ENCODE results near the gene NOA1.
A peak's percentile ranks its signal among the peaks of the same experiment; 100 is the strongest.
"Not testable (repeated sequence)": the region's sequence is repeated elsewhere in the genome, so short reads cannot be mapped to it uniquely, and the experiment has no call there.

The NOA1 gene

DNA sequence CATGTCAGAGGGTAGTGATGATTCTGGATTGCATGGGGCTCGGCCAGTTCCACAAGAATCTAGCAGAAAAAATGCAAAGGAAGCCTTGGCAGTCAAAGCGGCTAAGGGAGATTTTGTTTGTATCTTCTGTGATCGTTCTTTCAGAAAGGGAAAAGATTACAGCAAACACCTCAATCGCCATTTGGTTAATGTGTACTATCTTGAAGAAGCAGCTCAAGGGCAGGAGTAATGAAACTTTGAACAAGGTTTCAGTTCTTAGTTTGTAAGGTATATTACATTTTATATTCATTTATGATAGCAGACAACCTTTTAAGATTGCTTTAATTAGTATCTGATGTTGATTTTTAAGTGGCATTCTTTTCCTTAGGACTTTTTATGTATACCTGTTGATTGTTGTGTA lies 45.5 kb downstream of the NOA1 start:
- peaks cover 32% of the 10 kb centered on the region for H3K79me1 ChIP-seq (replicated peaks; ENCODE audit: low read length, poor library complexity, severe bottlenecking)
- H2BK12ac ChIP-seq (ENCODE audit: low read length in 2 of 2): no peak overlapping the region
- no peak overlapping the region for H2BK120ac ChIP-seq (ENCODE audit: low read depth, low read length)
- no peak overlapping the region for H3K14ac ChIP-seq (ENCODE audit: low read length in 2 of 2)
- H2AK5ac ChIP-seq (ENCODE audit: low read length, severe bottlenecking): no peak overlapping the region
- no peak overlapping the region for H4K91ac ChIP-seq (ENCODE audit: low read length)
- H2BK15ac ChIP-seq (ENCODE audit: low read depth, poor library complexity, severe bottlenecking): no peak overlapping the region
- no peak overlapping the region for H3K27ac ChIP-seq (ENCODE audit: low read length, poor library complexity, severe bottlenecking)
- H3K27me3 ChIP-seq (ENCODE audit: control insufficient read depth in 1 of 2, insufficient read depth in 1 of 2, low read length in 2 of 2): no peaks in the 10 kb centered on the region
- H3K18ac ChIP-seq (ENCODE audit: low read depth in 1 of 2, low read length in 2 of 2): no peak overlapping the region
- no peak overlapping the region for H3K4me2 ChIP-seq (ENCODE audit: low read length, poor library complexity, severe bottlenecking)
- H4K8ac ChIP-seq (ENCODE audit: low read length): no peak overlapping the region
- no peak overlapping the region for H2BK5ac ChIP-seq (ENCODE audit: low read depth, low read length, poor library complexity, severe bottlenecking)
- no peak overlapping the region for H3K23ac ChIP-seq (ENCODE audit: low read length in 2 of 2)
- 93% methylated on average over 4 of the region's 4 CpGs for WGBS
- peaks cover 26 to 46% of the 10 kb centered on the region in 2 experiments for H3K36me3 ChIP-seq (ENCODE audit: control insufficient read depth in 1 of 2, insufficient read depth in 2 of 2, low read depth in 1 of 2, low read length in 2 of 2)
- no peak overlapping the region for H3K9ac ChIP-seq (ENCODE audit: low read length)
- H3K9me3 ChIP-seq (ENCODE audit: control insufficient read depth, low read length): no peaks in the 10 kb centered on the region
- no peak for DNase-seq
- H3K4me3 ChIP-seq (ENCODE audit: insufficient read depth in 1 of 2, low read depth in 1 of 2, low read length in 2 of 2): no peak overlapping the region
- no peak overlapping the region for H3K4ac ChIP-seq (ENCODE audit: low read depth in 1 of 2, low read length in 2 of 2)
- peaks cover 2% of the 10 kb centered on the region for H3K4me1 ChIP-seq (ENCODE audit: control insufficient read depth, insufficient read depth, low read depth, low read length)
- no peak overlapping the region for H2AFZ ChIP-seq (ENCODE audit: low read depth, low read length)

- 94% methylated on average over 7 of the region's 7 CpGs for WGBS
These were observed 46.8 kb downstream of the NOA1 start for GRCh38 chr4:56930638-56931037.

GRCh38 chr4:56927196-56927595 lies 50.2 kb downstream of the NOA1 start:
- Histone ChIP-seq H3K4me1 (ENCODE audit: control insufficient read depth, insufficient read depth, low read depth, low read length) (peaks cover 2% of the 10 kb centered on the region), H2BK5ac (ENCODE audit: low read depth, low read length, poor library complexity, severe bottlenecking) (no peak overlapping the region), H3K14ac (ENCODE audit: low read length in 2 of 2) (no peak overlapping the region), H3K27ac (ENCODE audit: low read length, poor library complexity, severe bottlenecking) (no peak overlapping the region), H3K4ac (ENCODE audit: low read depth in 1 of 2, low read length in 2 of 2) (no peak overlapping the region), H3K18ac (ENCODE audit: low read depth in 1 of 2, low read length in 2 of 2) (no peak overlapping the region), H4K8ac (ENCODE audit: low read length) (no peak overlapping the region), H3K9me3 (ENCODE audit: control insufficient read depth, low read length) (no peaks in the 10 kb centered on the region), H2AK5ac (ENCODE audit: low read length, severe bottlenecking) (no peak overlapping the region), H3K36me3 (ENCODE audit: control insufficient read depth in 1 of 2, insufficient read depth in 2 of 2, low read depth in 1 of 2, low read length in 2 of 2) (peaks cover 28 to 56% of the 10 kb centered on the region in 2 experiments), H3K23ac (ENCODE audit: low read length in 2 of 2) (no peak overlapping the region), H3K4me3 (ENCODE audit: insufficient read depth in 1 of 2, low read depth in 1 of 2, low read length in 2 of 2) (no peak overlapping the region), H2BK15ac (ENCODE audit: low read depth, poor library complexity, severe bottlenecking) (no peak overlapping the region), H2BK12ac (ENCODE audit: low read length in 2 of 2) (no peak overlapping the region), H4K91ac (ENCODE audit: low read length) (no peak overlapping the region), H2BK120ac (ENCODE audit: low read depth, low read length) (no peak overlapping the region), H3K4me2 (ENCODE audit: low read length, poor library complexity, severe bottlenecking) (no peak overlapping the region), H2AFZ (ENCODE audit: low read depth, low read length) (no peak overlapping the region), H3K79me1 (replicated peaks; ENCODE audit: low read length, poor library complexity, severe bottlenecking) (peaks cover 42% of the 10 kb centered on the region), H3K27me3 (ENCODE audit: control insufficient read depth in 1 of 2, insufficient read depth in 1 of 2, low read length in 2 of 2) (no peaks in the 10 kb centered on the region), H3K9ac (ENCODE audit: low read length) (no peak overlapping the region)
- 100% methylated on average over 1 of the region's 2 CpGs for whole genome bisulfite sequencing
- DNase-seq: no peak

More at GRCh38 chr4:56930638-56931037, 46.8 kb downstream of the NOA1 start:
- Histone ChIP-seq H3K36me3 (ENCODE audit: control insufficient read depth in 1 of 2, insufficient read depth in 2 of 2, low read depth in 1 of 2, low read length in 2 of 2) (peaks cover 21 to 46% of the 10 kb centered on the region in 2 experiments), H3K4me2 (ENCODE audit: low read length, poor library complexity, severe bottlenecking) (no peak overlapping the region), H2AFZ (ENCODE audit: low read depth, low read length) (no peak overlapping the region), H3K14ac (ENCODE audit: low read length in 2 of 2) (no peak overlapping the region), H2AK5ac (ENCODE audit: low read length, severe bottlenecking) (no peak overlapping the region), H3K23ac (ENCODE audit: low read length in 2 of 2) (no peak overlapping the region), H3K18ac (ENCODE audit: low read depth in 1 of 2, low read length in 2 of 2) (no peak overlapping the region), H3K27ac (ENCODE audit: low read length, poor library complexity, severe bottlenecking) (no peak overlapping the region), H3K4me3 (ENCODE audit: insufficient read depth in 1 of 2, low read depth in 1 of 2, low read length in 2 of 2) (no peak overlapping the region), H2BK5ac (ENCODE audit: low read depth, low read length, poor library complexity, severe bottlenecking) (no peak overlapping the region), H3K9ac (ENCODE audit: low read length) (no peak overlapping the region), H3K79me1 (replicated peaks; ENCODE audit: low read length, poor library complexity, severe bottlenecking) (peaks cover 33% of the 10 kb centered on the region), H3K4ac (ENCODE audit: low read depth in 1 of 2, low read length in 2 of 2) (no peak overlapping the region), H2BK12ac (ENCODE audit: low read length in 2 of 2) (no peak overlapping the region), H3K9me3 (ENCODE audit: control insufficient read depth, low read length) (no peaks in the 10 kb centered on the region), H4K8ac (ENCODE audit: low read length) (peak overlapping the region; percentile 37), H3K27me3 (ENCODE audit: control insufficient read depth in 1 of 2, insufficient read depth in 1 of 2, low read length in 2 of 2) (no peaks in the 10 kb centered on the region), H2BK15ac (ENCODE audit: low read depth, poor library complexity, severe bottlenecking) (no peak overlapping the region), H2BK120ac (ENCODE audit: low read depth, low read length) (no peak overlapping the region), H3K4me1 (ENCODE audit: control insufficient read depth, insufficient read depth, low read depth, low read length) (no peaks in the 10 kb centered on the region), H4K91ac (ENCODE audit: low read length) (peak overlapping the region; percentile 72)
- no peak for DNase-seq

GRCh38 chr4:56914977-56915376 lies 62.4 kb downstream of the NOA1 start:
- not testable (repeated sequence) for H3K9ac ChIP-seq (ENCODE audit: low read length); H3K23ac ChIP-seq (ENCODE audit: low read length in 2 of 2); H3K4me2 ChIP-seq (ENCODE audit: low read length, poor library complexity, severe bottlenecking); H2BK5ac ChIP-seq (ENCODE audit: low read depth, low read length, poor library complexity, severe bottlenecking); H3K4me1 ChIP-seq (ENCODE audit: control insufficient read depth, insufficient read depth, low read depth, low read length); H3K27ac ChIP-seq (ENCODE audit: low read length, poor library complexity, severe bottlenecking); H2BK12ac ChIP-seq (ENCODE audit: low read length in 2 of 2); H2AK5ac ChIP-seq (ENCODE audit: low read length, severe bottlenecking); H2AFZ ChIP-seq (ENCODE audit: low read depth, low read length); H2BK15ac ChIP-seq (ENCODE audit: low read depth, poor library complexity, severe bottlenecking); H3K27me3 ChIP-seq (ENCODE audit: control insufficient read depth in 1 of 2, insufficient read depth in 1 of 2, low read length in 2 of 2); H4K91ac ChIP-seq (ENCODE audit: low read length); H3K79me1 ChIP-seq (replicated peaks; ENCODE audit: low read length, poor library complexity, severe bottlenecking); DNase-seq; H3K18ac ChIP-seq (ENCODE audit: low read depth in 1 of 2, low read length in 2 of 2); H2BK120ac ChIP-seq (ENCODE audit: low read depth, low read length); H3K9me3 ChIP-seq (ENCODE audit: control insufficient read depth, low read length); H3K14ac ChIP-seq (ENCODE audit: low read length in 2 of 2); H3K4ac ChIP-seq (ENCODE audit: low read depth in 1 of 2, low read length in 2 of 2); H3K4me3 ChIP-seq (ENCODE audit: insufficient read depth in 1 of 2, low read depth in 1 of 2, low read length in 2 of 2); H4K8ac ChIP-seq (ENCODE audit: low read length)
- 98% methylated on average over 11 of the region's 12 CpGs for WGBS
- peaks cover 16 to 24% of the 10 kb centered on the region in 2 experiments for H3K36me3 ChIP-seq (ENCODE audit: control insufficient read depth in 1 of 2, insufficient read depth in 2 of 2, low read depth in 1 of 2, low read length in 2 of 2)

All from mesenchymal stem cell (in vitro differentiated cells and primary cell).